HEK293T (cell line): Measurements from ENCODE around the gene ACP6.

Experiments used
- CTCF ChIA-PET: fragments of 350-600 bp; formaldehyde crosslinking; extraction: SDS; loops from one replicate; lab custom pipeline; 2021; ENCODE audit warnings: antibody characterized with exemption, inconsistent platforms; lab: Yijun Ruan, JAX
- POLR2A ChIA-PET: fragments of 350-600 bp; formaldehyde crosslinking; extraction: SDS; loops from one replicate; lab custom pipeline; 2020; ENCODE audit warnings: antibody characterized with exemption, inconsistent platforms; lab: Yijun Ruan, JAX
- DNase-seq: peaks from one replicate; pipeline ENCODE4 v3.0.0; 2012; ENCODE audit warnings: mixed read lengths; ENCODE audit errors: extremely low spot score
- ARNT ChIP-seq: fragments of 450-650 bp; IDR thresholded peaks from 2 replicates; pipeline ENCODE4 v1.6.1; 2017; ENCODE audit warnings: mild to moderate bottlenecking
- BHLHE40 ChIP-seq: fragments of 450-650 bp; IDR thresholded peaks from 2 replicates; pipeline ENCODE4 v1.6.1; 2016; ENCODE audit warnings: mild to moderate bottlenecking, moderate library complexity, borderline replicate concordance
- CTBP1 ChIP-seq: fragments of 450-650 bp; IDR thresholded peaks from 2 replicates; pipeline ENCODE4 v1.6.1; 2016; ENCODE audit warnings: borderline replicate concordance
- ELF4 ChIP-seq: fragments of 450-650 bp; IDR thresholded peaks from 2 replicates; pipeline ENCODE4 v1.6.1; 2017; ENCODE audit warnings: antibody characterized with exemption
- FOXA1 ChIP-seq: fragments of 450-650 bp; IDR thresholded peaks from 2 replicates; pipeline ENCODE4 v1.6.1; 2016; ENCODE audit warnings: mild to moderate bottlenecking
- FOXK2 ChIP-seq: fragments of 450-650 bp; IDR thresholded peaks from 2 replicates; pipeline ENCODE4 v1.6.1; 2016; ENCODE audit warnings: mild to moderate bottlenecking
- FOXM1 ChIP-seq: fragments of 450-650 bp; IDR thresholded peaks from 2 replicates; pipeline ENCODE4 v1.6.1; 2017; ENCODE audit warnings: mild to moderate bottlenecking, borderline replicate concordance
- HDGF ChIP-seq: fragments of 450-650 bp; IDR thresholded peaks from 2 replicates; pipeline ENCODE4 v1.6.1; 2017; ENCODE audit warnings: antibody characterized with exemption, borderline replicate concordance
- L3MBTL2 ChIP-seq: fragments of 450-650 bp; conservative IDR thresholded peaks from 2 replicates; pipeline ENCODE4 v1.6.1; 2016; ENCODE audit warnings: mild to moderate bottlenecking
- LEF1 ChIP-seq: fragments of 450-650 bp; IDR thresholded peaks from 2 replicates; pipeline ENCODE4 v1.6.1; 2017; ENCODE audit warnings: mild to moderate bottlenecking, borderline replicate concordance
- NFRKB ChIP-seq: fragments of 450-650 bp; IDR thresholded peaks from 2 replicates; pipeline ENCODE4 v1.6.1; 2016; ENCODE audit warnings: mild to moderate bottlenecking, moderate library complexity
- PKNOX1 ChIP-seq: fragments of 450-650 bp; IDR thresholded peaks from 2 replicates; pipeline ENCODE4 v1.6.1; 2016
- SP1 ChIP-seq: fragments of 450-650 bp; IDR thresholded peaks from 2 replicates; pipeline ENCODE4 v1.6.1; 2017
- SUZ12 ChIP-seq: fragments of 450-650 bp; IDR thresholded peaks from 2 replicates; pipeline ENCODE4 v1.6.1; 2016; ENCODE audit warnings: mild to moderate bottlenecking
- TARDBP ChIP-seq: fragments of 450-650 bp; IDR thresholded peaks from 2 replicates; pipeline ENCODE4 v1.6.1; 2016
- ZNF384 ChIP-seq: fragments of 450-650 bp; IDR thresholded peaks from 2 replicates; pipeline ENCODE4 v1.6.1; 2016

The ACP6 gene

GRCh38 chr1:147608596-147608995, 61.7 kb downstream of the ACP6 start:
- CTCF ChIA-PET: no interaction called here
- POLR2A ChIA-PET: no interaction called here

GRCh38 chr1:147605591-147605990, 64.7 kb downstream of the ACP6 start:
- CTCF ChIA-PET: interaction anchor here (0.6 kb wide), 1 partner anchor 109 kb away, joined by 4 read pairs; no protein-coding TSS in a partner anchor
- DNase-seq: no peak
- POLR2A ChIA-PET: no interaction called here
- no peak for TF ChIP-seq ARNT
- TF ChIP-seq LEF1: no peak
- TF ChIP-seq NFRKB: no peak
- no peak for TF ChIP-seq ZNF384
- no peak for TF ChIP-seq CTBP1
- no peak for TF ChIP-seq BHLHE40
- no peak for TF ChIP-seq L3MBTL2
- no peak for TF ChIP-seq SUZ12
- TF ChIP-seq TARDBP: no peak
- TF ChIP-seq FOXK2: no peak
- no peak for TF ChIP-seq ELF4
- TF ChIP-seq HDGF: no peak
- no peak for TF ChIP-seq FOXM1
- TF ChIP-seq PKNOX1: no peak
- no peak for TF ChIP-seq SP1
- no peak for TF ChIP-seq FOXA1

More at GRCh38 chr1:147608596-147608995, 61.7 kb downstream of the ACP6 start:
- TF ChIP-seq LEF1 (no peak), TARDBP (no peak), ZNF384 (no peak), SUZ12 (no peak), SP1 (no peak)
- no peak for DNase-seq

- CTCF ChIA-PET: no interaction called here
- POLR2A ChIA-PET: no interaction called here
- TF ChIP-seq ELF4 (no peak), PKNOX1 (no peak), HDGF (no peak)
- DNase-seq: no peak
Measured at GRCh38 chr1:147603986-147604385, 66.3 kb downstream of the ACP6 start.

GRCh38 chr1:147600119-147601111, 69.9 kb downstream of the ACP6 start:
- ChIA-PET CTCF (interaction anchor here (0.6 to 1.9 kb wide), 3 partner anchors 60 to 211 kb away, joined by 3 to 4 read pairs (median 3); partner anchors contain the start of gene BCL9), POLR2A (interaction anchor here (0.6 to 7.2 kb wide), 6 partner anchors 14 to 70 kb away, joined by 3 to 92 read pairs (median 8); partner anchors contain the start of genes ACP6 and BCL9)
- peak; percentile 29 for DNase-seq
- TF ChIP-seq SUZ12 (no peak), FOXM1 (peak; percentile 26; the same call in 1 of the 2 replicates), SP1 (no peak)

- ChIA-PET POLR2A (interaction anchor here (0.6 to 7.2 kb wide), 9 partner anchors 10 to 71 kb away, joined by 3 to 92 read pairs (median 5); partner anchors contain the start of genes ACP6 and BCL9), CTCF (interaction anchor here (0.5 to 1.9 kb wide), 4 partner anchors 41 to 210 kb away, joined by 3 to 4 read pairs (median 3); partner anchors contain the start of gene BCL9)
- TF ChIP-seq TARDBP (no peak), SP1 (0 out of 2 replicates have a peak, but pooled peaks have one; percentile 28), L3MBTL2 (peak; percentile 76; the same call in 1 of the 2 replicates), ARNT (no peak), FOXA1 (no peak), NFRKB (no peak), ELF4 (peak; percentile 37; the same call in 1 of the 2 replicates), PKNOX1 (no peak), LEF1 (no peak), BHLHE40 (no peak)
- DNase-seq: peak; percentile 97
Measured at GRCh38 chr1:147599362-147600118, 70.8 kb downstream of the ACP6 start.
